CD8-positive, alpha-beta memory T cell (primary cell): ENCODE results near the gene DTYMK. TPM values are rescaled to one million over a fixed set of nuclear protein-coding genes. Genes with fewer than 3 reads are reported as not detected.

Source experiments
- CTCF ChIA-PET: fragments of 350-600 bp; sonication (Branson Sonifier 250); formaldehyde crosslinking; loops from one replicate; lab custom pipeline; 2021; ENCODE audit warnings: antibody characterized with exemption; lab: Charles Lee
- POLR2A ChIA-PET: fragments of 350-600 bp; sonication (Branson Sonifier 250); formaldehyde crosslinking; loops from one replicate; lab custom pipeline; 2021; ENCODE audit warnings: antibody characterized with exemption; lab: Charles Lee
- DNase-seq, 5 donors: peaks; one replicate each; pipeline versions ENCODE4 v3.0.0 to v3.0.0-alpha.2; 2020 to 2022; ENCODE audit warnings: mixed read lengths in 1 of 5
- H3K27ac ChIP-seq: one replicate; pipeline ENCODE4 v1.7.0; 2013; ENCODE audit warnings: low read depth, mild to moderate bottlenecking, low read length, moderate library complexity
- H3K27me3 ChIP-seq: 2 replicates; pipeline ENCODE4 v1.7.0; 2013; ENCODE audit warnings: low read length, mild to moderate bottlenecking; ENCODE audit not compliant: insufficient read depth, poor library complexity, severe bottlenecking
- H3K36me3 ChIP-seq: 2 replicates; pipeline ENCODE4 v1.7.0; 2013; ENCODE audit warnings: mild to moderate bottlenecking, low read length, moderate library complexity; ENCODE audit not compliant: insufficient read depth
- H3K4me1 ChIP-seq: 2 replicates; pipeline ENCODE4 v1.7.0; 2013; ENCODE audit warnings: mild to moderate bottlenecking, low read length, moderate library complexity; ENCODE audit not compliant: insufficient read depth
- H3K4me3 ChIP-seq: 2 replicates; pipeline ENCODE4 v1.7.0; 2013; ENCODE audit warnings: mild to moderate bottlenecking, low read length
- H3K9me3 ChIP-seq: 2 replicates; pipeline ENCODE4 v1.7.0; 2013; ENCODE audit warnings: mild to moderate bottlenecking, low read length
- H3K27ac Mint-ChIP-seq, 8 donors: one replicate each; pipeline ENCODE4 v1.8.0; 2020 to 2021; ENCODE audit warnings: mixed read lengths in 8 of 8, mild to moderate bottlenecking in 6 of 8, inconsistent platforms in 3 of 8, moderate library complexity in 3 of 8
- H3K27me3 Mint-ChIP-seq, 2 donors: one replicate each; pipeline ENCODE4 v1.8.0; 2020 to 2021; ENCODE audit warnings: mixed read lengths in 2 of 2, mild to moderate bottlenecking in 1 of 2, moderate library complexity in 1 of 2
- H3K36me3 Mint-ChIP-seq, 3 donors: one replicate each; pipeline ENCODE4 v1.8.0; 2020 to 2021; ENCODE audit warnings: mixed read lengths in 3 of 3, inconsistent platforms in 1 of 3, mild to moderate bottlenecking in 1 of 3
- H3K4me1 Mint-ChIP-seq, 3 donors: one replicate each; pipeline ENCODE4 v1.8.0; 2020 to 2021; ENCODE audit warnings: mixed read lengths in 3 of 3, inconsistent platforms in 1 of 3, mild to moderate bottlenecking in 1 of 3
- H3K4me3 Mint-ChIP-seq, 7 donors: one replicate each; pipeline ENCODE4 v1.8.0; 2020 to 2021; ENCODE audit warnings: mixed read lengths in 7 of 7, mild to moderate bottlenecking in 6 of 7, moderate library complexity in 4 of 7, inconsistent platforms in 2 of 7
- H3K9me3 Mint-ChIP-seq, 5 donors: one replicate each; pipeline ENCODE4 v1.8.0; 2020 to 2022; ENCODE audit warnings: mixed read lengths in 5 of 5, mild to moderate bottlenecking in 3 of 5, moderate library complexity in 2 of 5, inconsistent platforms in 1 of 5
- polyA plus RNA-seq: library from polyadenylated mRNA; unstranded; fragments of 300-500 nt; fragmentation: Illumina TruSeq; gene quantifications from one replicate; pipeline ENCODE4 v1.2.3, GENCODE V29; 2021
- total RNA-seq, 2 experiments: library from RNA; stranded (reverse); gene quantifications; one replicate each; pipeline ENCODE4 v1.2.3, GENCODE V29; 2021

DTYMK gene
- total and polyA plus RNA-seq, 3 experiments from 2014 or later: 41.1 to 134 (median 131) TPM

- H3K9me3 ChIP-seq: no peaks in the 10 kb centered on the region
- no peak overlapping the region for H3K27ac ChIP-seq
- no peak for DNase-seq
- Mint-ChIP-seq H3K27ac (no peak overlapping the region), H3K4me3 (no peak overlapping the region), H3K9me3 (no peaks in the 10 kb centered on the region), H3K27me3 (no peaks in the 10 kb centered on the region), H3K4me1 (peaks cover 20 to 37% (median 24%) of the 10 kb centered on the region in 3 donors), H3K36me3 (peaks cover 0 to 52% (median 3%) of the 10 kb centered on the region in 3 donors)
- peaks cover 14% of the 10 kb centered on the region for H3K36me3 ChIP-seq
- CTCF ChIA-PET: interaction anchor here (1.9 kb wide), 1 partner anchor 16 kb away, joined by 5 read pairs; no protein-coding TSS in a partner anchor
- H3K27me3 ChIP-seq: no peaks in the 10 kb centered on the region
- POLR2A ChIA-PET: interaction anchor here (0.6 kb wide), 1 partner anchor 78 kb away, joined by 7 read pairs; no protein-coding TSS in a partner anchor
- no peak overlapping the region for H3K4me3 ChIP-seq
- peaks cover 19% of the 10 kb centered on the region for H3K4me1 ChIP-seq
Measured at GRCh38 chr2:241633561-241633960, 53.1 kb downstream of the DTYMK start.

GRCh38 chr2:241632478-241633325 is 53.9 kb downstream of the DTYMK start:
- Mint-ChIP-seq H3K36me3 (peaks cover 0 to 56% (median 3%) of the 10 kb centered on the region in 3 donors), H3K9me3 (no peaks in the 10 kb centered on the region), H3K4me3 (peak overlapping the region in 1 of 7 donors; percentile 21), H3K27me3 (no peaks in the 10 kb centered on the region), H3K4me1 (peaks cover 16 to 33% (median 17%) of the 10 kb centered on the region in 3 donors), H3K27ac (peak overlapping the region in 1 of 8 donors; percentile 43)
- Histone ChIP-seq H3K27me3 (no peaks in the 10 kb centered on the region), H3K27ac (no peak overlapping the region), H3K36me3 (peaks cover 14% of the 10 kb centered on the region), H3K4me3 (no peak overlapping the region), H3K9me3 (no peaks in the 10 kb centered on the region), H3K4me1 (peaks cover 14% of the 10 kb centered on the region)
- ChIA-PET POLR2A (interaction anchor here (0.6 kb wide), 1 partner anchor 77 kb away, joined by 7 read pairs; no protein-coding TSS in a partner anchor), CTCF (interaction anchor here (1.9 kb wide), 1 partner anchor 15 kb away, joined by 5 read pairs; no protein-coding TSS in a partner anchor)
- DNase-seq: no peak

GRCh38 chr2:241629762-241630435 is 56.7 kb downstream of the DTYMK start:
- Histone ChIP-seq H3K36me3 (peaks cover 14% of the 10 kb centered on the region), H3K27ac (no peak overlapping the region), H3K9me3 (no peaks in the 10 kb centered on the region), H3K4me1 (peaks cover 2% of the 10 kb centered on the region), H3K27me3 (no peaks in the 10 kb centered on the region), H3K4me3 (no peak overlapping the region)
- Mint-ChIP-seq H3K4me1 (peaks cover 11 to 32% (median 12%) of the 10 kb centered on the region in 3 donors), H3K4me3 (no peak overlapping the region), H3K27ac (peak overlapping the region in 3 of 8 donors; percentile 0 to 55 (median 24)), H3K36me3 (peaks cover 0 to 61% (median 6%) of the 10 kb centered on the region in 3 donors), H3K27me3 (no peaks in the 10 kb centered on the region), H3K9me3 (no peaks in the 10 kb centered on the region)
- CTCF ChIA-PET: no interaction called here
- POLR2A ChIA-PET: no interaction called here
- no peak for DNase-seq

GRCh38 chr2:241627675-241628074 is 58.9 kb downstream of the DTYMK start:
- Mint-ChIP-seq H3K27me3 (no peaks in the 10 kb centered on the region), H3K27ac (peak overlapping the region in 1 of 8 donors; percentile 23), H3K9me3 (no peaks in the 10 kb centered on the region), H3K4me3 (no peak overlapping the region), H3K36me3 (peaks cover 0 to 47% (median 6%) of the 10 kb centered on the region in 3 donors), H3K4me1 (peaks cover 7 to 31% (median 12%) of the 10 kb centered on the region in 3 donors)
- Histone ChIP-seq H3K4me1 (no peaks in the 10 kb centered on the region), H3K27ac (no peak overlapping the region), H3K9me3 (no peaks in the 10 kb centered on the region), H3K27me3 (no peaks in the 10 kb centered on the region), H3K36me3 (peaks cover 3% of the 10 kb centered on the region), H3K4me3 (no peak overlapping the region)
- ChIA-PET CTCF (no interaction called here), POLR2A (no interaction called here)
- no peak for DNase-seq

Other genes starting within 250 kb of the DTYMK start
- 10 to 100 TPM; 95.0 to 96.2 TPM for gene STK25, start 178.2 kb downstream of the DTYMK start, total RNA-seq
- 86.3 TPM for gene STK25, start 178.2 kb downstream of the DTYMK start, polyA plus RNA-seq
- gene BOK, start 128.1 kb downstream of the DTYMK start, total RNA-seq: not detected
- gene BOK, start 128.1 kb downstream of the DTYMK start, polyA plus RNA-seq: not detected
- 10 to 100 TPM; 51.4 to 51.9 TPM for gene THAP4, start 49.7 kb downstream of the DTYMK start, total RNA-seq
- 42.3 TPM for gene THAP4, start 49.7 kb downstream of the DTYMK start, polyA plus RNA-seq
- 10 to 100 TPM; 79.0 to 80.2 TPM for gene ATG4B, start 49.1 kb downstream of the DTYMK start, total RNA-seq
- 56.1 TPM for gene ATG4B, start 49.1 kb downstream of the DTYMK start, polyA plus RNA-seq
- 10 to 100 TPM; 44.4 to 48.4 TPM for gene ING5, start 15.2 kb upstream of the DTYMK start, total RNA-seq
- 19.5 TPM for gene ING5, start 15.2 kb upstream of the DTYMK start, polyA plus RNA-seq
- gene D2HGDH, start 47.8 kb upstream of the DTYMK start, total RNA-seq: 10 to 100 TPM; 22.9 to 23.4 TPM
- gene D2HGDH, start 47.8 kb upstream of the DTYMK start, polyA plus RNA-seq: 5.7 TPM
- under 1 TPM in 1 of 2 experiments, not detected in 1; 0.16 TPM for gene GAL3ST2, start 90.0 kb upstream of the DTYMK start, total RNA-seq
- gene GAL3ST2, start 90.0 kb upstream of the DTYMK start, polyA plus RNA-seq: not detected
- not detected for gene NEU4, start 122.4 kb upstream of the DTYMK start, total RNA-seq
- gene NEU4, start 122.4 kb upstream of the DTYMK start, polyA plus RNA-seq: not detected
- 10 to 100 TPM; 34.3 to 39.3 TPM for gene PDCD1, start 172.1 kb upstream of the DTYMK start, total RNA-seq
- gene PDCD1, start 172.1 kb upstream of the DTYMK start, polyA plus RNA-seq: 41.8 TPM
- gene RTP5, start 182.9 kb upstream of the DTYMK start, total RNA-seq: under 1 TPM; 0.11 to 0.18 TPM
- gene RTP5, start 182.9 kb upstream of the DTYMK start, polyA plus RNA-seq: 0.23 TPM